ENCODE results near the gene ADAMTSL2. TPM values are rescaled to one million over a fixed set of nuclear protein-coding genes. Genes with fewer than 3 reads are reported as not detected.

The ADAMTSL2 gene
- 0.57 and 17.7 TPM in 2 replicates for total RNA-seq

DNA sequence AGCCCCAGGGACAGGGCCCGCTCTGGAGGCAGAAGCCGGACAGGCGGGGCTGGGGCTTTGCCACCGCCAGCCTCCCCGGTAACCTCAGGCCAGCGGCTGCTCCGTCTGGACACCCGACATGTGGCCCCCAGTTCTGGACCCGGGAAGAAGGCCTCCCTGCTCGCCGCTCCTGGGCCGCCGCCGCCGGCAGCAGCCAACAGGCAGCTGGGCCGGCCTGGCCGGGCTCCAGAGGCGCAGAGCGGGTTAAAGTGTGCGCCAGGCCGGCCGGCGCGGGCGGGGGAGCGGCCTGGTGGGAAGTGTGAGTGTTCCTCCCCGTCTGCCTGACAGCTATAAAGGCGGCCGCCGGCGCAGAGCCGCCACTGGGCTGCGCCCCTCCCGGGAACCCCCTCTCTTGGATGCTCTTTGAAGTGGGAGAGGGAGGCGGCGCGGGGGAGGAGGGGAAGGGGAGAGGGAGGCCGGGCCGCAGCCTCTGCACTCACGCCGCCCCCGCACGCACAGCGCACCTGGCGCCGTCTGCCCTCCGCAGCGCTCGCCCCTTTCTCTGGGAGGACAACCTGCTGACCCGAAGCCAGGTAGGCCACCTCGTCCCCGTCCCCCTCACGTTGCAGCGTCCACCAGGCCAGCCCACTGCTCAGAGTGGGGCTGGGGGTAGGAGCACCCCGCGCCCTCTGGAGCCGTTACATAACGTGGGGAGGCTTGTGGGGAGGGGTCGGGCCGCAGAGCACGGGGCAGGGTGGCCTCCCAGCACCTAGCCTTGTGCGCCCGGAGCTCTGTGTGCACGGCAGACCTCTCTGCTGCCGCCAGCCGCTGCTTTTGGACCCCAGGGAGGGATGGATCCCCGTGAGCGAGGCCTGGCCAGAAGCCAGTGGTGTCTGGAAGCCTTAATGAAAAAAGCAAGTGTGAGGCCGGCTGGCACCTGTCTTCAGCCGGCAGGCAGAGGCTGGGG is at the start of gene ADAMTSL2:
ADAMTSL2 (plus strand) TSS at position 359 of the 946 bp plus-strand sequence. CDS start 2,009 bp downstream, outside the sequence.

DNA sequence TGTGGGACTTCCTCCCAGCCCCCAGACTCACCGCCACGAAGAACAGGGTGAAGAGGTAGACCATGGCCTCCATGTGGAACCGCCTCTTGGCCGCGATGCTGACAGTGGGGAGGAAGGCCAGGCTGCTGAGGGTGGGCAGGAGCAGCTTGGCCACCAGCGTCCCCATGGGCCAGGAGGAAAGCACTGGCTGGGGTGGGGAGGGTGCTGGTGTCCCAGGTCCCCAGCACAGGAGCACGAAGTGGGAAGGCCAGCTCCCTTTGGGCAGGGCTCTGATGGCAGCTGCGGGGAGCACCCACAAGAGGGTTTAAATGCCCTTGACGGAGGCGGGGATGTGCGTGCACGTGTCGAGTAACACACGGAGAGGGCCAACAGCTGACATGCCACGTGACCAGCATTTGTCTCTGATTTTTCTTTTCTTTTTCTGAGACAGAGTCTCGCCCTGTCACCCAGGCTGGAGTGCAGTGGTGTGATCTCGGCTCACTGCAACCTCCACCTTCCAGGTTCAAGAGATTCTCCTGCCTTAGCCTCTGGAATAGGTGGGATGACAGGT is 9.8 kb upstream of the ADAMTSL2 start, which contains the start of gene MYMK:
MYMK (minus strand) TSS at position 281 of the 550 bp plus-strand sequence; CDS start at position 166, 115 bp downstream.

DNA sequence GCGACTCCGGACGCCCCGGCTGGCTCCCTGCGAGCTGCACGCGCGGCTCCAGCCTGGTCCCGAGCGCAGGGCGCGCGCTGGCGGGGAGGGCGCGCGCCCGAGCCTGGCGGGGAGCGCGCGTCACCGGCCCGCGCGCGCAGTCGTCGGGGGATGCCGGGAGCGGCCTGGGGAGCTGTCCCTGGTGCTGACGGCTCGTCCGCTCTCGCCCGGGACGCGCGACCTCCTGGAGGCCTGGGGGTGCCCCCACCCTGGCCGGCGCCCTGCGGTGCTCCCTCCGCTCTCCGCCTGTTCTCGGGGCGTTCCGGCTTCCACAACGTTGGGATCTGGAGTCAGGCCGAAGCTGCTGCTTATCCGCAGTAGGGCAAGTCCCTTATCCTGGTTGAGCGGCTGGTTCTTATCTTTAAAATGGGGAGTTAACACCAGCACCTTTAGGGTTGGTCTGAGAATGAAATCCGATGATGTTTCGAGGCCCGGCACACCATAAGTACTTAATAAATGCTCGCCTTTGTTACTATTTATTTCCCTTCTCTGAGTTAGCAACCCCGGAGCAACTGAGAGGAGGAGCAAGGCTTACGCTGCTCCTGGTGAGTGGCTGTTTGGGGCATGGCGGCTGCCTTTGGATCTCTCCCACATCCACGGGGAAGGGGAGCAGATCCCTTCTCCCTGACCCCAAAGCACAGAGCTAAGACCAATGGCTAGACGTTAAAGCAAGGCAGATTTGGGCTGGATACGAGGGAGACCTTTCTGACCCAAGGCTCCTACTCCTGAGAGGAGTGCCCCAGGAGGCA is 75.0 kb downstream of the ADAMTSL2 start, which contains the start of gene FAM163B:
FAM163B (minus strand) TSS at position 79 of the 788 bp plus-strand sequence. CDS start 29,166 bp downstream, outside the sequence.

Other genes starting within 250 kb of the ADAMTSL2 start
- 7.6 and 12.0 TPM in 2 replicates for gene SURF6, start 198.5 kb upstream of the ADAMTSL2 start, total RNA-seq
- 18.6 and 20.3 TPM in 2 replicates for gene MED22, start 186.6 kb upstream of the ADAMTSL2 start, total RNA-seq
- 1,207 and 2,492 TPM in 2 replicates for gene RPL7A, start 186.5 kb upstream of the ADAMTSL2 start, total RNA-seq
- 18.2 and 27.1 TPM in 2 replicates for gene SURF1, start 178.2 kb upstream of the ADAMTSL2 start, total RNA-seq
- gene SURF2, start 178.2 kb upstream of the ADAMTSL2 start, total RNA-seq = 9.2 and 17.0 TPM in 2 replicates
- 449 and 574 TPM in 2 replicates for gene SURF4, start 158.6 kb upstream of the ADAMTSL2 start, total RNA-seq
- under 0.01 and 0.14 TPM in 2 replicates for gene STKLD1, start 158.3 kb upstream of the ADAMTSL2 start, total RNA-seq
- gene REXO4, start 116.7 kb upstream of the ADAMTSL2 start, total RNA-seq = 15.0 and 22.8 TPM in 2 replicates
- gene ADAMTS13, start 112.3 kb upstream of the ADAMTSL2 start, total RNA-seq = 0.57 and 0.88 TPM in 2 replicates
- 6.4 and 13.8 TPM in 2 replicates for gene CACFD1, start 74.7 kb upstream of the ADAMTSL2 start, total RNA-seq
- gene SLC2A6, start 55.6 kb upstream of the ADAMTSL2 start, total RNA-seq = 48.4 and 79.4 TPM in 2 replicates
- not detected in 2 replicates for gene MYMK, start 9.7 kb upstream of the ADAMTSL2 start, total RNA-seq
- 2.2 TPM in 1 of 2 replicates, not detected in the other for gene FAM163B, start 74.7 kb downstream of the ADAMTSL2 start, total RNA-seq
- gene DBH, start 101.7 kb downstream of the ADAMTSL2 start, total RNA-seq = not detected in 2 replicates
- gene SARDH, start 203.6 kb downstream of the ADAMTSL2 start, total RNA-seq = 11.9 and 12.5 TPM in 2 replicates

All from placental pericyte (primary cell).